ENCODE measurements around the gene C4orf50.

- no peak for TF ChIP-seq CTCF (IDR thresholded peaks at IDR 0.05)
- no peak for TF ChIP-seq POLR2AphosphoS5 (IDR thresholded peaks at IDR 0.05; ENCODE audit: insufficient read depth in 1 of 2, low read depth in 1 of 2)
These were observed 166.5 kb downstream of the C4orf50 start for GRCh38 chr4:5851637-5852301.

All from vagina (tissue), 2 donors.